NCI-H345 treated with DMSO at 0.1 percent for 48 hours (cell line): ENCODE data around the gene RHOT2.

Experiments used
- DNase-seq: peaks from one replicate; lab custom pipeline; 2025; ENCODE audit not compliant: unreplicated experiment; lab: John Stamatoyannopoulos, UW

Gene RHOT2

DNA sequence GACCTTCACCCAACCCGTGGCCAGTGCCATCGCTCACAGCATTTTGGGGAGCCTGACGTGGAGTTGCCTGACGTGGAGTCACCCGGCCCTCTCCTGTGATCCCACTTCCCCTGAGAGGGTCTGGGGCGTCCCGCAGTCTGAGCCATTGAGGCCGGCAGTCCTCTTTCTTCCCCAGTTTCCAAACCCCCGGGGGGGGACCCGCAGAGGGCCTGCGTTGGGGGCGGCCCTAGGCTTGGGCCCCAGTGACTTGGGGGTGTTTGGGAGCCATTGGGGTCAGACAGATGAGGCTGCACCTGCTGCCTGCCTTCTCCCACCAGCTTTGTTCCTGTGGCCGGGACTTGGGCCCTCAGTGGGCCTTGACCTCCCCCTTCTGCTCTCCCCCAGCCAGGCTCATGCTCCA lies 1.7 kb downstream of the RHOT2 start:
- DNase-seq: no peak

DNA sequence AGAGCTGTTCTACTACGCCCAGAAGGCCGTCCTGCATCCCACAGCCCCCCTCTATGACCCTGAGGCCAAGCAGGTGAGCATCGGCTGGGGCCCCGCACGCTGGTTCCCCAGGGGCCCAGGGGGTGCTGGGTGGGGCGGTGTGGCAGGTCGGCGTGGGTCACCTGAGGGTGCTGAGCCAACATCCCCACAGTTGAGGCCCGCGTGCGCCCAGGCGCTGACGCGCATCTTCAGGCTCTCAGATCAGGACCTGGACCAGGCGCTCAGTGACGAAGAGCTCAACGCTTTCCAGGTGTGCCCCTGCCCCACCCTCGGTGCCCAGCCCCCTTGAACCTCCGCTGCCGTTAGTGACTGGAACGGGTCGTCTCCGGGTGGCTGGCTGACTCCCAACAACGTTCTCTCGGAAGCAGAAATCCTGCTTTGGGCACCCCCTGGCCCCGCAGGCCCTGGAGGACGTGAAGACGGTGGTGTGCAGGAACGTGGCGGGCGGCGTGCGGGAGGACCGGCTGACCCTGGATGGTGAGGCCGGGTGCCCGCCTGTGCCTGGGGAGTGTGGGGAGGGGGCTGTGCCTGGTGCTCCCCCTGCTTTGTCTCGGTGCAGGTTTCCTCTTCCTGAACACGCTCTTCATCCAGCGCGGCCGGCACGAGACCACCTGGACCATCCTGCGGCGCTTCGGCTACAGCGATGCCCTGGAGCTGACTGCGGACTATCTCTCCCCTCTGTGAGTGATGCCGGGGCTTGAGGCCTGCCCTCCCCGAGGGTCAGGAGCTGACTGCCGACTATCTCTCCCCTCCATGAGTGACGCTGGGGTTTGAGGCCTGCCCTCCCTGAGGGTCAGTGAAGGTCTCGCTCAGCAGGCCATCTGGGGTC lies 2.8 kb downstream of the RHOT2 start:
- DNase-seq: no peak

DNA sequence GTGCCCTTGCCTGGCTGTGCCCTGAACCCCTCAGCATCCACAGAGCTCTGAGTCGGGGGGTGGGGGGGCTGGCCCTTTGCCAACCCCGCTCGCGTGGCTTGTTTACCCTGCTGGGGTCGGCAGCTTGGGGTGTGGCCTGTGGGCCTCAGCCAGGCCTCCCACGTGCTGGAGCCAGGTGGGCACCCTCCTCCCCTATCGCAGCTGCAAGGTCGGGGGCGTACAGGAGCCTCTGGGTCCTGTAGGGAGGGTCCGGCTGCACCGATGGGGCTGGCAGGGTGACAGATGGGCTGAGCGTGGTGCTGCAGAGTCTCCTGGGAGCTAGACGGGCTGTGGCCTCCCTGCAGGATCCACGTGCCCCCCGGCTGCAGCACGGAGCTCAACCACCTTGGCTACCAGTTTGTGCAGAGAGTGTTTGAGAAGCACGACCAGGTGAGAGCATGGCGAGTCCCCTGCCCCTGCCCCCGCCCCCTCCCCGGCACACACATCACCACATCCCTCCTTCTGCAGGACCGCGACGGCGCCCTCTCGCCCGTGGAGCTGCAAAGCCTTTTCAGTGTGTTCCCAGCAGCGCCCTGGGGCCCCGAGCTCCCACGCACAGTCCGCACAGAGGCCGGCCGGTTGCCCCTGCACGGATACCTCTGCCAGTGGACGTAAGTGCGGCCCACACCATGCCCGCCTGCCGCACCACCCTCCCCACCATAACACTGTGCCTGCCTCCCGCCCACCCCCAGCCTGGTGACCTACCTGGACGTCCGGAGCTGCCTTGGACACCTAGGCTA lies 3.6 kb downstream of the RHOT2 start:
- DNase-seq: no peak

DNA sequence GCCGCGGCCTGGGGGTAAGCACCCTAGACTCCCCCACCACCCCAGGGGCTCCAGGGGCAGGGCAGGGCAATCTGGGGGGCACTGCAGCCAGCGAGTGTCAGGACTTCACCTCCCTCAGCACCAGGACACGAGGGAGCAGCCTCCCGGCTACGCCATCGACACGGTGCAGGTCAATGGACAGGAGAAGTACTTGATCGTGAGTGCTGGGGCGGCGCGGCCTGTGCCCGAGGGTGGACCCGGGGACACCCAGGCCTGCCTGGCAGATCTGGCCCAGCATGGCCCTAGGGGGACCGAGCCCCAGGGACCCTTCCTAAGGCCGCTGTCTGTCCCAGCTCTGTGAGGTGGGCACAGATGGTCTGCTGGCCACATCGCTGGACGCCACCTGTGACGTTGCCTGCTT lies 4.4 kb downstream of the RHOT2 start:
- no peak for DNase-seq

DNA sequence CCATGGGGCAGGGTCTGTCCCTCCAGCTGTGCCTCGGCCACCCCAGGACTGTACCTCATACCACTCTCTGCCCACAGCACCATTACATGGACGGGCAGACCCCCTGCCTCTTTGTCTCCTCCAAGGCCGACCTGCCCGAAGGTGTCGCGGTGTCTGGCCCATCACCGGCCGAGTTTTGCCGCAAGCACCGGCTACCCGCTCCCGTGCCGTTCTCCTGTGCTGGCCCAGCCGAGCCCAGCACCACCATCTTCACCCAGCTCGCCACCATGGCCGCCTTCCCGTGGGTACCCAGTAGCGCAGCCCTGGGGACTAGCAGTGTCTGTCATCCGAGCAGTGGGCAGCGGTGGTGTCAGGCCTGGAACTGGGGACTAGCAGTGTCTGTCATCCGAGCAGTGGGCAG lies 4.9 kb downstream of the RHOT2 start:
- no peak for DNase-seq

DNA sequence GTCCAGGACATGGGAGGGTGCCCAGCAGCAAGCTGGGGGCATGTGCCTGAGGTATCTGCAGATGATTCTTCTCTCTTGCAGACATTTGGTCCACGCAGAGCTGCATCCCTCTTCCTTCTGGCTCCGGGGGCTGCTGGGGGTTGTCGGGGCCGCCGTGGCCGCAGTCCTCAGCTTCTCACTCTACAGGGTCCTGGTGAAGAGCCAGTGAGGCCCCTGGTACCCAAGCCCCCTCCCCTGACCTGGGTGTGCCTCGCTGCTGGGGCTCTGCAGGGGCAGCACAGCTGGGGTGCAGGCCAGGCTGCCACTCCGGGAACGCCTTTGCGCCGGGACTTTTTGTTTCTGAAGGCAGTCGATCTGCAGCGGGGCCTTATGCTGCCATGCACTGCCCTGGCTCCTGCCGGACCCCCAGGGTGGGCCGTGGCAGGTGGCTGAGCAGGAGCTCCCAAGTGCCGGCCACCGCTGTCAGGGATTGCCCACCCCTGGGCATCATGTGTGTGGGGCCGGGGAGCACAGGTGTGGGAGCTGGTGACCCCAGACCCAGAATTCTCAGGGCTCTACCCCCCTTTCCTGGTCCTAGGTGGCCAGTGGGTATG lies 5.6 kb downstream of the RHOT2 start:
- no peak for DNase-seq

DNA sequence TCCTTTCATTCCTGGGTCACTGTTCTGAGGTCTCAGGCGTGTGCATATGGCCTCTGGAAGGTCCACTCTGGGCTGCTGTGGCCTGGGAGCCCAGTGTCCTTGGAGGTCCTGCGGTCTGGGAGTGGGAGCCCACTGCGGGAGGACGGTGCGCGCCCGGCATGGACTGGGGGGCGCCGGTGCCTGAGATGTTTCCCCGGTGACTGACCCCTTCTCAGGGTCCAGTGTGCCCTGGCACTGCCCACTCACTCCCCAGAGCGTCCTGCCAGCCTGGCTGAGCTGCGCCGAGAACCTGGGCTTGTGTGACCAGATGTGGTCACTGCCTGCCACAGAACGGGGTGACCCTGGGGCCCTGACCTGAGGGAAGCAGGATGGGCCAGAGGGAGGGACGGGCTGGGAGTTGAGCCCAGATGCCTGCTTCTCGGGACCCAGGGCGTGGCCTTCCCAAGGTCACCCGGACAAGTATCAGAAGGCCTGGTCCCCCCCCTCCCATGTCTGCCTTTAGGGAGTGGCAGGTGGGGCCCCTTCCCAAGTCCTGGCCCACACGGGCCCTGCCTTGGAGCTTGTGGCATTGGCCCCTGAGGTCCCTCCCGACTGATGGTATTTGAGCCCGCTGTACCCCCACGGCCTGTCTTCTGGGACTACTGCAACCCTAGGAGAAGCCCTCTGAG lies 6.4 kb downstream of the RHOT2 start:
- DNase-seq: no peak

DNA sequence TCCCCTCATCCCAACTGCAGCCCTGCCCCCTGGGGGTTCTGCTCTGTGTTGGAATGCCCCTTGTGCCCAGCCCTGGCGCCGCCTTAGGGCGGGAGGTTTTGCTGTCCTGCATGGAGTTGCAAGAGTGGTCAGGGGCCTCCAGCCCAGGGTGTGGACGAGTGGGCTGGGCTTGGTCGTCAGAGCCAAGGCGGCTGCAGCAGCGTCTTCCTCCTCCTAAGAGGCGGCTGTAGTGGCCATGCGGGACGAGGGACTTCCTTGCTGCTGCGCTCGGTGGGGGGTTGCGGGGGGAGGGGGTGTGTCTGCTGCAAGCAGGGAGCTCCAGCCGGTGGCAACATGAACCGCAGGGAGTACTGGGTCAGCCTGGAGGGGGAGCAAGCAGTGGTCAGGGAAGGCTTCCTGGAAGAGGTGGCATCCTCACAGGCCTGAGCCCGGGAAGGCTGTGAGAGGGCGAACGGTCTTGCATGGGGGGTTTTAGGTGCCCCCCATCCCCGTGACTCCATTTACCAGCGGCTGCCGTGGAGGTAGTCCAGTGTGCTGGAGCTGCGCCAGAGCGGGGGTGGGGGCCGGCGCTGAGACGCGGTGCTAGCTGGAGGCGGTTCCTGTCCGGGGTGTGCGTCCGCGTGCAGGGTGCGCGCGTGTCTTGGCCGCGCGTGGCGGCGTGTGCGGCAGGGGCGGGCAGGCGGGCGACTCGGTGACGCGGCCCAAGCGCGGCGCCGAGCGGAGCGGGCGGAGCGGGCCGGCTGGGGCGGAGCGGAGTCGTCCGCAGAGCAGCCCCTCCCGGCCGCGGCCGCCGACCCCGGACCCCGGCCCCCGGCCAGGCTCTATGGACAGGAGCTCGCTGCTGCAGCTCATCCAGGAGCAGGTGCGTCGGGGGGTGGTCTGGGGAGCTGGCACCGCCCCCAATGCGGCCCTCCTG lies 7.3 kb downstream of the RHOT2 start, which contains the start of gene RHBDL1:
RHBDL1 (plus strand) TSS at position 704 of the 916 bp plus-strand sequence; CDS start at position 824, 120 bp downstream.
- no peak for DNase-seq

DNA sequence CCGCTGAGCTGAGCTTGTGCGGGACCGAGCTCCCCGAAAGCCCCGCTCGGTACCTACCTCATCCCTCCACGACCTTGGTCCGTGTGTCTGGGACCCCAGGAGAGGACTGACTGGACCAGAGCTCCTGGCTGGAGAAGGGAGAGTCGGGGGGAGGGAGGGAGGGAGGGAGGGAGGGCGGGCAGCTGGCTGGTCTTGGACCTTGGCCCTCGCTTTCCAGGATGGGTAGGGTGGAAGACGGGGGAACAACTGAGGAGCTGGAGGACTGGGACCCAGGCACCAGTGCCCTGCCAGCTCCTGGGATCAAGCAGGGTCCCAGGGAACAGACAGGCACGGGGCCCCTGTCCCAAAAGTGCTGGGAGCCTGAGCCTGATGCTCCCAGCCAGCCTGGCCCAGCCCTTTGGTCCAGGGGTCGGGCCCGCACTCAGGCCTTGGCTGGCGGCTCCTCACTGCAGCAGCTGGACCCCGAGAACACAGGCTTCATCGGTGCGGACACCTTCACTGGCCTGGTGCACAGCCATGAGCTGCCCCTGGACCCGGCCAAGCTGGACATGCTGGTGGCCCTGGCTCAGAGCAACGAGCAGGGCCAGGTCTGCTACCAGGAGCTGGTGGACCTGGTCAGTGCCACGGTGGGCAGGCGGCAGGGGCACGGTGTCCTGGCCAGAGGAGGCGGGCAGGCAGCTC lies 8.1 kb downstream of the RHOT2 start:
- no peak for DNase-seq

DNA sequence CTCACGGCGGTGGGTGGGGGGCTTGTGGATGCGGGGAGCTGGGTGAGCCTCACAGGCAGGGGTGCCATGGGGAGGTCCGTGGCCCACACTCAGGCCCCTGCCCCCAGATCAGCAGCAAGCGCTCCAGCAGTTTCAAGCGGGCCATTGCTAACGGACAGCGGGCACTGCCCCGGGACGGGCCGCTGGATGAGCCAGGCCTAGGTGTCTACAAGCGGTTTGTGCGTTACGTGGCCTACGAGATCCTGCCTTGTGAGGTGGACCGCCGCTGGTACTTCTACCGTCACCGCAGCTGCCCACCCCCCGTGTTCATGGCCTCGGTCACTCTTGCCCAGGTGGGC lies 8.6 kb downstream of the RHOT2 start:
- no peak for DNase-seq

DNA sequence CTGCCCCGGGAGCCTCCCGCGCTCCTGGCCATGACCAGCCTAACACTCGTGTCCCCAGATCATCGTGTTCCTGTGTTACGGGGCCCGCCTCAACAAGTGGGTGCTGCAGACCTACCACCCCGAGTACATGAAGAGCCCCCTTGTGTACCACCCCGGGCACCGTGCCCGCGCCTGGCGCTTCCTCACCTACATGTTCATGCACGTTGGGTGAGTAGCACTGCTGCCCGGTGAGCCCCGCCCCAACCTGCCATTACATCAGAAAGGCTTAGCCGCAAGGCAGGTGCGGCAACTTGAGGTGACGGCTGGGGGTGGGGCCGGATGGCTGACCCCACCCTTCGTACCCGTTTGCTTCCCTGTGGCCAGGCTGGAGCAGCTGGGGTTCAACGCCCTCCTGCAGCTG lies 9.0 kb downstream of the RHOT2 start:
- peak; percentile 84 for DNase-seq

DNA sequence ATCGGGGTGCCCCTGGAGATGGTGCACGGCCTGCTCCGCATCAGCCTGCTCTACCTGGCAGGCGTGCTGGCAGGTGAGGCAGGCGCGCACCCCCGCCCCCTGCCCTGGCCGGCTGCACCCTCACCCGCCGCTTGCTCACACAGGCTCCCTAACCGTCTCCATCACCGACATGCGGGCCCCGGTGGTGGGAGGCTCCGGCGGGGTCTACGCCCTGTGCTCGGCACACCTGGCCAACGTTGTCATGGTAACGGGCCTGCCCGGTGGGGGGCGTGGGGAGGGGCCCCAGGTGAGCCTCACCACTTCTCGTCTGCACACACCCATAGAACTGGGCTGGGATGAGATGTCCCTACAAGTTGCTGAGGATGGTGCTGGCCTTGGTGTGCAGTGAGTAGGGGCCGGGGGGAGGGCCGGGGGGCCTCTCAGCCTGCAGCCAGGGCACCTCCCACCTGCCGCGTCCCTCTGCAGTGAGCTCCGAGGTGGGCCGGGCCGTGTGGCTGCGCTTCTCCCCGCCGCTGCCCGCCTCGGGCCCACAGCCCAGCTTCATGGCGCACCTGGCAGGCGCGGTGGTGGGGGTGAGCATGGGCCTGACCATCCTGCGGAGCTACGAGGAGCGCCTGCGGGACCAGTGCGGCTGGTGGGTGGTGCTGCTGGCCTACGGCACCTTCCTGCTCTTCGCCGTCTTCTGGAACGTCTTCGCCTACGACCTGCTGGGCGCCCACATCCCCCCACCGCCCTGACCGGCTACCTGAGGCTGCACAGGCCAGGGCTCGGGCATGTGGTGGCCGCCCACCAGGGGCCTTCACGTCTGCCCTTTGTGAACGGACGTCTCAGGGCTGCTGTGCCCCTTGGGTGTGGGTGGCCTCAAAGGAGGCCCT lies 9.6 kb downstream of the RHOT2 start:
- peak; percentile 61 for DNase-seq

DNA sequence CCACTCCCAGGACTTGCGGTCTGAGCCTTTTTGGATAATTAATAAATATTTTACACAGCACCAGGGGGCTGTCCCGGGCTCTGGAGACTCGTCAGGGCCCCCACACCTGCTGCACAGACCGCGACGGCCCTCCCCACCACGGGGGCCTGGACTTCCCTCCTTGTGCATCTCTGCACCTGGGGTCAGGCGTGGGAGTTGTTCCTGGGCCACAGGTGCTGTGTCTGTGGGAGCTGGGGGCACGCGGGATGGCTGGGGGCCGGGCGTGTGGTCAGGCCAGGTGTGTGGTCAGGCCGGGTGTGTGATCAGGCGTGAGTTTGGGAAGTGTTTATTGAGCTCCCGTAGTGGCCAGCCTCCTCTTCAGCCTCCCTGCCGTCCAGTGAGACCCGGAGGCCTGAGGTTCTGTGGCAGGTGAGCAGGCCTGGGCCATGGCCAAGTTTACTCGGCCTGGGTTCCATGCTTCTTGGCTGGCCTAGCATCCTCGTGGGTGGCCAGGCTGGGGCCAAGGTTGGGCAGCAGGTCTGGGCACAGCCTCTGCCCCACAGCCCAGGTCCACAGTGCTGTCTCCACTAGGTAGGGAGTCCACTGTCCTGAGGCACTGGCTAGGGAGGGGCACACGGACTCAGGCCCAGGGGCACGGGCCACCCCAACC lies 10.4 kb downstream of the RHOT2 start:
- DNase-seq: no peak

DNA sequence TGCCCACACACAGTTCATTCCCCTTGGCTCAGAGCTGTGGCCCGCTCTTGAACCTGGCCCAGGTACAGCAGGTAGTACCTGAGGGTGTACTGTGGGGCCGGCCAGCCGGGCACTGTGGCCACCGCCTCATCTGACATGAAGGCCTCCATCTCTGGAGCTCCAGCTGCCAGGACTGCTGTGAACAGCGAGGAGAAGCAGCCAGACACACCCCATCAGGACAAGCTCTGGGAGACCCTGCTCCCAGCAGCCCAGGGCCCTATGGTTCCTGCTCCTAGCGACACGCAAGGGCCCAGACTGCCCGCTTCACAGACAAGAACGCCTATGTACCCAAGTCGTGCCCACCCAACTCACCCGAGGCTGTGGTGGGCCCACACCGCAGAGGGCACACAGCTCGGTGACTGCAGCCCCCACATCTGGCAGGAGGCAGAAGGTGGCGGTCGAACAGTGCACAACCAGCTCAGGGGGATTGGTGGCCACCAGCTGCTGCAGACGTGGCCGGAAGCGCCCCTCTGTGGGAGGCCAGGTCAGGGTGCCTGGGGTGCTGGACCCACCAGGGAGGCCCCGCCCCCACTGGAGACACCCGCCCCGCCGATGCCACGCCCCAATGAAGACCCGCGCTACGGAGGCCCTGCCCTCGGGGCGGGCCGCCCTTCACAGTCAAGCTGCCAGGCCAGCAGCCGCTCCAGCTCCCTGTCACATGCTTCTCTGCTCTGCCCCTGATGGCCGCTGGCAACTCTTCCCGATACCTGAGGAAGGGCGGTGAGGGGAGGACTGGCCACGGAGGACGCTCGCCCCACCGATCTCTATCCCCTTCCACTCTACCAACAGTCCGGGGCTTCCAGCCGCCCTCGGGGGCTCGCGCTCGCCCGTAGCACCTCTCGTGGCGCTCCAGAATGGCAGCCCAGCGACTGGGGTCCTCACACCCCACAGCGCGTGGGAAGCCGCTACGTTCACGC lies 11.2 kb downstream of the RHOT2 start:
- peak; percentile 59 for DNase-seq

DNA sequence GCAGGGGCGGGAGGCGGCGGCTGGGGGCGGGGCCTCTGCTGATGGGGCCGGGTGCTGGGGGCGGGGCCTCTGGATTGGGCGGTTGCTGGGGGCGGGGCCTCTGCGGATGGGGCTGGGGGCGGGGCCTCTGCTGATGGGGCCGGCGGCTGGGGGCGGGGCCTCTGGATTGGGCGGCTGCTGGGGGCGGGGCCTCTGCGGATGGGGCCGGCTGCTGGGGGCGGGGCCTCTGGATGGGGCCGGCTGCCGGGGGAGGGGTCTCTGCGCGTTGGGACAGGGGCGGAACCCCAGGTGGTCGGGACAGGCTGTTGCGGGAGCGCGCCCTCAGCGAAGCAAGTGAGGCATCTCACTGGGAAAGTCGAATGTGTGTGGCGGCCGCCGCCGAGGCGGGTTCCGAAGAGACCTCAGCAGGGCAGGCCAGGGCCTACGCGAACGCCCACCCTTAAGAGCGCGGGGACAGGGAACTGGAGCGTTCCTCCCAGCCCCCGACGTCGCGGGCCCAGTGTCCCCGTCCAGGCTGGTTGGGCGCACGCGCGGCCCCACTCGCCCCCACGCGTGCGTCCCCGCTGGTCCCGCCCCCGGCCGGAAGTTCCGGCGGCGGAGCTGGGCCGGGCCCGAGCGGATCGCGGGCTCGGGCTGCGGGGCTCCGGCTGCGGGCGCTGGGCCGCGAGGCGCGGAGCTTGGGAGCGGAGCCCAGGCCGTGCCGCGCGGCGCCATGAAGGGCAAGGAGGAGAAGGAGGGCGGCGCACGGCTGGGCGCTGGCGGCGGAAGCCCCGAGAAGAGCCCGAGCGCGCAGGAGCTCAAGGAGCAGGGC lies 12.1 kb downstream of the RHOT2 start, which contains the start of gene STUB1:
STUB1 (plus strand) TSS at position 597 of the 811 bp plus-strand sequence; CDS start at position 713, 116 bp downstream.
- DNase-seq: peak; percentile 86

DNA sequence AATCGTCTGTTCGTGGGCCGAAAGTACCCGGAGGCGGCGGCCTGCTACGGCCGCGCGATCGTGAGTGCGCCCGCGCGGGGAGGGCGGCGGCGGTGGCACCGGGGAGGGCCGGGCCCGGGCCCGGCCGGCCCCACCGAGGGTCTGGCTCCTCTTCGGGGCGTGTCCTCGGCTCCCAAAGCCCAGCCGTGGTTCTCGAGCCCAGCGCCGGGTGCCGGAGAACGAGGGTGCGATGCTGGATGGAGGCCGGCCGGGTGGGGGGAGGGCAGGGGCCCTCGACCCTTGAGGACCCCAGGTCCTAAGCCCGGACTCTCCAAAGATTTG lies 12.7 kb downstream of the RHOT2 start:
- no peak for DNase-seq
